Hepatocyte (in vitro differentiated cells): ENCODE data around the gene SCNN1B. TPM values are rescaled to one million over a fixed set of nuclear protein-coding genes. Genes with fewer than 3 reads are reported as not detected.

Source experiments
- DNase-seq: peaks from one replicate; pipeline ENCODE4 v3.0.0-alpha.2; 2016; ENCODE audit warnings: low spot score
- H2AFZ ChIP-seq: fragments of 200-600 bp; sonication (generic); 2 replicates; pipeline ENCODE4 v1.6.0; 2016; ENCODE audit warnings: antibody characterized with exemption, mild to moderate bottlenecking
- H3K27ac ChIP-seq: fragments of 200-600 bp; sonication (generic); 2 replicates; pipeline ENCODE4 v1.5.1; 2016; ENCODE audit warnings: mild to moderate bottlenecking
- H3K27me3 ChIP-seq: fragments of 200-600 bp; sonication (generic); 2 replicates; pipeline ENCODE4 v1.6.1; 2016
- H3K36me3 ChIP-seq: fragments of 200-600 bp; sonication (generic); replicated peaks from 2 replicates; pipeline ENCODE4 v1.5.1; 2016; ENCODE audit warnings: low read depth; ENCODE audit not compliant: insufficient read depth
- H3K4me1 ChIP-seq: fragments of 200-600 bp; sonication (generic); 2 replicates; pipeline ENCODE4 v1.5.1; 2016; ENCODE audit warnings: mild to moderate bottlenecking, moderate library complexity; ENCODE audit not compliant: insufficient read depth
- H3K4me2 ChIP-seq: fragments of 200-600 bp; sonication (generic); 2 replicates; pipeline ENCODE4 v1.6.0; 2016
- H3K4me3 ChIP-seq: fragments of 200-600 bp; sonication (generic); 2 replicates; pipeline ENCODE4 v1.5.1; 2016; ENCODE audit warnings: mild to moderate bottlenecking
- H3K79me2 ChIP-seq: fragments of 200-600 bp; sonication (generic); 2 replicates; pipeline ENCODE4 v1.6.0; 2017; ENCODE audit warnings: mild to moderate bottlenecking
- H3K9me2 ChIP-seq: fragments of 200-600 bp; sonication (generic); replicated peaks from 2 replicates; pipeline ENCODE4 v1.6.0; 2017; ENCODE audit warnings: mild to moderate bottlenecking; ENCODE audit not compliant: insufficient read depth
- H3K9me3 ChIP-seq: fragments of 200-600 bp; sonication (generic); 2 replicates; pipeline ENCODE4 v1.5.1; 2016; ENCODE audit warnings: low read depth, mild to moderate bottlenecking
- H4K20me1 ChIP-seq: fragments of 200-600 bp; sonication (generic); 2 replicates; pipeline ENCODE4 v1.6.0; 2016; ENCODE audit warnings: mild to moderate bottlenecking; ENCODE audit not compliant: insufficient read depth, poor library complexity, severe bottlenecking
- EZH2 ChIP-seq: fragments of 200-600 bp; sonication (generic); IDR thresholded peaks from 2 replicates; pipeline ENCODE4 v1.6.1; 2016; ENCODE audit warnings: antibody characterized with exemption, mild to moderate bottlenecking, borderline replicate concordance
- EZH2phosphoT487 ChIP-seq: fragments of 200-600 bp; sonication (generic); IDR thresholded peaks from one replicate; pipeline ENCODE4 v1.6.1; 2018; ENCODE audit warnings: antibody characterized with exemption, mild to moderate bottlenecking, low read depth, moderate library complexity; ENCODE audit not compliant: unreplicated experiment, severe bottlenecking
- WGBS: methylation state at CpG from one replicate; pipeline ENCODE4 v1.1.6; 2016; ENCODE audit warnings: low lambda C conversion rate; ENCODE audit errors: missing lambda C conversion rate; 5-methylcytosine and 5-hydroxymethylcytosine counted together
- polyA plus RNA-seq: library from polyadenylated mRNA; unstranded; fragments of >200 nt; fragmentation: Nextera tagmentation; extraction: Ambion mirVana; gene quantifications from 2 replicates; pipeline ENCODE4 v1.2.1, GENCODE V29; 2016
- total RNA-seq: library from RNA; depleted of rRNA; stranded (reverse); fragments of >200 nt; gene quantifications from 2 replicates; pipeline ENCODE4 v1.2.3, GENCODE V29; 2014
- TF ChIP-seq, protein P1 (sequence below): fragments of 200-600 bp; sonication (generic); IDR thresholded peaks from 2 replicates; pipeline ENCODE4 v1.5.1; 2016; ENCODE audit warnings: antibody characterized with exemption, mild to moderate bottlenecking; ENCODE audit not compliant: poor library complexity

SCNN1B gene
- total and polyA plus RNA-seq, 2 experiments from 2014 or later, result 0.23 to 0.85 TPM

- no peaks in the 10 kb centered on the region for H4K20me1 ChIP-seq
- H3K79me2 ChIP-seq, result no peaks in the 10 kb centered on the region
- H3K9me3 ChIP-seq, result no peaks in the 10 kb centered on the region
- no peaks in the 10 kb centered on the region for H3K4me1 ChIP-seq
- TF ChIP-seq, protein P1, sequence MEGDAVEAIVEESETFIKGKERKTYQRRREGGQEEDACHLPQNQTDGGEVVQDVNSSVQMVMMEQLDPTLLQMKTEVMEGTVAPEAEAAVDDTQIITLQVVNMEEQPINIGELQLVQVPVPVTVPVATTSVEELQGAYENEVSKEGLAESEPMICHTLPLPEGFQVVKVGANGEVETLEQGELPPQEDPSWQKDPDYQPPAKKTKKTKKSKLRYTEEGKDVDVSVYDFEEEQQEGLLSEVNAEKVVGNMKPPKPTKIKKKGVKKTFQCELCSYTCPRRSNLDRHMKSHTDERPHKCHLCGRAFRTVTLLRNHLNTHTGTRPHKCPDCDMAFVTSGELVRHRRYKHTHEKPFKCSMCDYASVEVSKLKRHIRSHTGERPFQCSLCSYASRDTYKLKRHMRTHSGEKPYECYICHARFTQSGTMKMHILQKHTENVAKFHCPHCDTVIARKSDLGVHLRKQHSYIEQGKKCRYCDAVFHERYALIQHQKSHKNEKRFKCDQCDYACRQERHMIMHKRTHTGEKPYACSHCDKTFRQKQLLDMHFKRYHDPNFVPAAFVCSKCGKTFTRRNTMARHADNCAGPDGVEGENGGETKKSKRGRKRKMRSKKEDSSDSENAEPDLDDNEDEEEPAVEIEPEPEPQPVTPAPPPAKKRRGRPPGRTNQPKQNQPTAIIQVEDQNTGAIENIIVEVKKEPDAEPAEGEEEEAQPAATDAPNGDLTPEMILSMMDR, result no peak
- TF ChIP-seq EZH2phosphoT487 (no peak), EZH2 (no peak)
- H3K4me2 ChIP-seq, result no peak overlapping the region
- H3K27ac ChIP-seq, result no peak overlapping the region
- H3K9me2 ChIP-seq, result no peaks in the 10 kb centered on the region
- no peak overlapping the region for H3K4me3 ChIP-seq
- H2AFZ ChIP-seq, result no peak overlapping the region
- no peaks in the 10 kb centered on the region for H3K27me3 ChIP-seq
- DNase-seq, result no peak
- H3K36me3 ChIP-seq, result no peaks in the 10 kb centered on the region
- WGBS, result 57% methylated on average over 1 of the region's 1 CpG
Observed at GRCh38 chr16:23334950-23335349, 32.8 kb downstream of the SCNN1B start.

DNA sequence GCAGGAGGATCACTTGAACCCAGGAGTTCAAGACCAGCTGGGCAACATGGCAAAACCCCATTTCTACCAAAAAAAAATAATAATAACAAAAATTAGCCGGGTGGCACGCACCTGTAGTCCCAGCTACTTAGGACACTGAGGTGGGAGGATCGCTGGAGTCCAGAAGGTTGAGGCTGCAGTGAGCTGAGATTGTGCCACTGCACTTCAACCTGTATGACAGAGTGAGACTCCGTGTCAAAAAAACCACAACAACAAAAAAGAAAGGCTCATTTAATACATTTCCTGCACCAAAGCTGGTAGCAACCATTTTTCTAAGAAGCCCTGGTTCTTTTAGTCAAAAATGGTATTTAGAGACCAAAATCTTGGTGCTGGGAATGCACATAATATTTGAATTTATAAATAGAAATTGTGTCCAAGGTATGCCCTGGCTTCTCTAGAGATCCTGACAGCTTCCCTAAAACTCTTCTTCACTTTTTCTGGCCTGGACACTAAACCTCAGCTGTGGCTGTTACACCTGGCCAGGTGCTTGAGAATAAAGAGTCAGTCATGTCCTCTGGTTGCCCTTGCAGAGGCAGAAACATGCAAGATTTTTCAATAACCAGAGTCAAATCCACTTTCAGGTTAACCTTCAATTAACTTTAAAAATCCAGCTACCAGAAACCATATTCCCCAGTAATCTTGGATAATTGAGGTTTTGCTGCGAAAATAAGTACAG, 35.9 kb downstream of the SCNN1B start:
- no peak overlapping the region for H3K27ac ChIP-seq
- no peak for DNase-seq
- no peaks in the 10 kb centered on the region for H3K4me1 ChIP-seq
- H3K4me3 ChIP-seq, result no peak overlapping the region
- no peak overlapping the region for H3K4me2 ChIP-seq
- TF ChIP-seq EZH2, result no peak
- TF ChIP-seq, protein P1, result no peak
- TF ChIP-seq EZH2phosphoT487, result no peak
- no peaks in the 10 kb centered on the region for H3K27me3 ChIP-seq
- no peak overlapping the region for H2AFZ ChIP-seq
- H3K79me2 ChIP-seq, result no peaks in the 10 kb centered on the region
- H3K9me3 ChIP-seq, result no peaks in the 10 kb centered on the region
- H3K36me3 ChIP-seq, result no peaks in the 10 kb centered on the region
- H4K20me1 ChIP-seq, result no peaks in the 10 kb centered on the region
- WGBS, result 88% methylated on average over 5 of the region's 5 CpGs
- H3K9me2 ChIP-seq, result no peaks in the 10 kb centered on the region

GRCh38 chr16:23339787-23340186, 37.7 kb downstream of the SCNN1B start:
- no peak overlapping the region for H3K4me3 ChIP-seq
- no peaks in the 10 kb centered on the region for H3K9me3 ChIP-seq
- no peaks in the 10 kb centered on the region for H3K36me3 ChIP-seq
- no peaks in the 10 kb centered on the region for H3K27me3 ChIP-seq
- DNase-seq, result no peak
- no peaks in the 10 kb centered on the region for H3K9me2 ChIP-seq
- H3K79me2 ChIP-seq, result no peaks in the 10 kb centered on the region
- TF ChIP-seq EZH2 (no peak), EZH2phosphoT487 (no peak)
- TF ChIP-seq, protein P1, result no peak
- H3K4me1 ChIP-seq, result no peaks in the 10 kb centered on the region
- no peak overlapping the region for H3K4me2 ChIP-seq
- 97% methylated on average over 3 of the region's 3 CpGs for WGBS
- H3K27ac ChIP-seq, result no peak overlapping the region
- H4K20me1 ChIP-seq, result no peaks in the 10 kb centered on the region
- no peak overlapping the region for H2AFZ ChIP-seq
